ENCODE results near the gene FAM47E.

The FAM47E gene

GRCh38 chr4:76251441-76252270, at the start of gene FAM47E:
Gene FAM47E, plus strand, starts transcription at chr4:76251721. Its CDS starts 26 bp downstream, at chr4:76251747.
- in situ Hi-C loops (cut with MboI; ENCODE audit: low sequenced_read_pairs) = no loop called here

GRCh38 chr4:76203541-76203940, 48.0 kb upstream of the FAM47E start:
- in situ Hi-C loops (cut with MboI; ENCODE audit: low sequenced_read_pairs) = no loop called here

GRCh38 chr4:76204936-76205335, 46.6 kb upstream of the FAM47E start:
- in situ Hi-C loops (cut with MboI; ENCODE audit: low sequenced_read_pairs) = no loop called here

- in situ Hi-C loops (cut with MboI; ENCODE audit: low sequenced_read_pairs) = no loop called here
These were observed 46.0 kb upstream of the FAM47E start for GRCh38 chr4:76205476-76205875.

DNA sequence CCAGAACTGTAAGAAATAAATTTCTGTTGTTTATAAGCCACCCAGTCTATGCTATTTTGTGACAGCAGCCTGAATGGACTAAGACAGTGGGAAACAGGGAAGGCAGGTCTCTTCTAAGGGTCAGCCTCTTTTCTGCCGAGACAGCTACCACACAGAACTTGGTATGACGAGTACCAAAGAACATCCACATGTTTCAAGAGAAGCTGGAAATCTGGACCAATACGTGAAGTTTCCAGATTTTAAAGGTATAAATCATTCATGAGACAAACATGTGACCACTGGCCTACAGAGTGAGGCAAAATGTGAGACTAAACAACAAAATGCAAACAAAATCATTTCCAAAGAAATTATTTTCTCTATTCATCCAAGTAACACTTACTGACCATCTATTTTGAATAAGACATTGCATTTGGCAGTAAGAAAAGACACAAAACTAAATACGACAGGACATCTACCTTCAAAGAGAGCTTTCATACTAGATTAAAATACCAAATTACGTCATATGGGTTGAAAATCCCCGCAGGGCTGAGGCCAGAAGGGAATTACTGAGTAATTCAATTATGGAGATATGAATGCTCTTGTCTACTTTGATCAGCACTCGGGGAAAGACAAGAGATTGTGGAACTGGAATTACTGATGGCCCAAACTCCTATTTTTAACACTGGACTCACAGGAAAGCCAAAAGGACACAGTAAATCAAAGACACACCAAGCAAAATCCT, 45.1 kb upstream of the FAM47E start:
- in situ Hi-C loops (cut with MboI; ENCODE audit: low sequenced_read_pairs) = no loop called here

- in situ Hi-C loops (cut with MboI; ENCODE audit: low sequenced_read_pairs) = no loop called here
These were observed 44.0 kb upstream of the FAM47E start for GRCh38 chr4:76207549-76207948.

- in situ Hi-C loops (cut with MboI; ENCODE audit: low sequenced_read_pairs) = no loop called here
These were observed 43.3 kb upstream of the FAM47E start for GRCh38 chr4:76208005-76208765.

- in situ Hi-C loops (cut with MboI; ENCODE audit: low sequenced_read_pairs) = no loop called here
These were observed 41.6 kb upstream of the FAM47E start for GRCh38 chr4:76209881-76210280.

GRCh38 chr4:76210452-76210851, 41.1 kb upstream of the FAM47E start:
- in situ Hi-C loops (cut with MboI; ENCODE audit: low sequenced_read_pairs) = no loop called here

DNA sequence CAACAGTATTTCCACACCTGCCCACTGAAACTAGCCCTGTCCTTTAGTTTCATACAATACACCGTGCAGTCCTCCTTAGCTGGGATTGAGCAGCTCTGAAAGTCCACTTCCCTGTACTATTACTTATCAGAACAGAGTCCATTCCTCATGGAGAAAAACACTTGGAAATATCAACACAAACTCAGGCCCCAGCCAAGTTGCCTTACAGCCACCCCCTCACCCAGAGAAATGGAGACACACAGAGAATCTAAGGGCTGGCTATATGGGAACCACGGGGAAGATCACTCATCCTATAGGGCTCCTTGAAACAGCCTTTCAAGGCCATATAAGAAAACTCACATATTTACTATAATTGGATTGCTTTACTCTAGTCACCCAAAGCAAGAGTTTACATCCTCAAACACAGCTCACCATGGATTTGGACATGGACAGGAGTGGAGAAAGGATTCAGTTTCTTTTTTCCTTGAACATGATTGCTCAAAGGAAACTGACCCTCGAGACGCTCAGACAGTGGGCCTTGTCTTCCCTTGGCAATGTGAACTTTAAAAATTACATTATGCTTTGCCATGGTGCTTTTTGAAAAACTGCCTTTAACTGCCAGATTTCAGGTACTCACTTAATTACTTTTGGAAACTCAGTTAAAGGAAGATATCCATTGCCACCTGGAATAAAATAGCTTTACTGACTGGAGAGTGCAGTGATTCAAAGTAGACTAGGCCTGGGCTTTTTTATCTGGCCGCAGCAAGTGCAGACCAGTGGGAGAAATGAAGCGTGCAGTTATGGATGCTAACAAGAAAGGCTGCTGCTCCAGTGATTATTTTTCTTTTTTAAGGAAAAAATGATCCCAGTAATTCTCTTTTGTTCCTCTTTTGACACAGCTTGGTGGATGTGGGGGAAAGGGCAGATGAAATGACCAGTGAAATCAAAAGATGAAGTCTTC, 39.5 kb upstream of the FAM47E start:
- in situ Hi-C loops (cut with MboI; ENCODE audit: low sequenced_read_pairs) = no loop called here

- in situ Hi-C loops (cut with MboI; ENCODE audit: low sequenced_read_pairs) = no loop called here
These were observed 38.6 kb upstream of the FAM47E start for GRCh38 chr4:76212851-76213414.

DNA sequence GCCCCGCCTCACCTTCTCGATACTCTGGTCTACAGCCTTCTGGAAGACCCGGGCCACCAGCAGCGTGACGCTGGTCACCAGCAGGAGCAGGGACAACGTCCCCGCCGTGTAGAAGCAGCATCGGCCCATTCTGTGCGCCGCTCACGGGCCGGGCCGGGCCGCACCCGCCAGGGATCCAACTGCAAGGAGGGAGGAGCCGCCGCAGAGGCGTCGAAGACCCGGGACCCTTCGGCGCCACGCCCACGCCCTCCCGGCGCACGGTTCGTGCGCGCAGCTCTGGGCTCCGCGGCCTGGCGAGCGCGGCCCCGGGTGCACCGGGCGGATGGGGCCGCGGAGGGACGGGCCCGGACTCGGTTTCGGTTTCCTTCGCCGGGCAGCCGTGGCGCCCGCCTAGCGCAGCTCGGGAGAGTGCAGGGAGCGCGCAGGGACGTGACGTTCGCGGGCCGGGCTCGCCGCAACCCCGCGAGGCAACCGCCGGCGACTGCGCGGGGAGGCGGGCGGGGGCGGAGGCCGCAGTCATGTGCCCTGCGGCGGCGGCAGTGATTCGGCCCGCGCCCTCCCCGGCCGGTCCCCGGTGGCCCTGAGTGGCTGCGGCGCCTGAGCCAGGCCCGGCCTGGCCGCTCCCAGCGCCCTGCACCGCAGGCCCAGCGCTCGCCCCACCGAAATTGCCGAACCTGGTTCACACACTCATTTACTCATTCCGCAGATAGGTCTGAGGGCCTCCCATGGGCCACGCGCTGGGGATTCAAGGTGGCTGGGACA, 37.9 kb upstream of the FAM47E start, which contains the start of gene SCARB2:
Gene SCARB2 (minus strand): TSS at position 410 of the 762 bp plus-strand sequence. CDS start 281 bp downstream, at position 129.
- in situ Hi-C loops (cut with MboI; ENCODE audit: low sequenced_read_pairs) = no loop called here

GRCh38 chr4:76214177-76214675, 37.3 kb upstream of the FAM47E start:
- in situ Hi-C loops (cut with MboI; ENCODE audit: low sequenced_read_pairs) = no loop called here

DNA sequence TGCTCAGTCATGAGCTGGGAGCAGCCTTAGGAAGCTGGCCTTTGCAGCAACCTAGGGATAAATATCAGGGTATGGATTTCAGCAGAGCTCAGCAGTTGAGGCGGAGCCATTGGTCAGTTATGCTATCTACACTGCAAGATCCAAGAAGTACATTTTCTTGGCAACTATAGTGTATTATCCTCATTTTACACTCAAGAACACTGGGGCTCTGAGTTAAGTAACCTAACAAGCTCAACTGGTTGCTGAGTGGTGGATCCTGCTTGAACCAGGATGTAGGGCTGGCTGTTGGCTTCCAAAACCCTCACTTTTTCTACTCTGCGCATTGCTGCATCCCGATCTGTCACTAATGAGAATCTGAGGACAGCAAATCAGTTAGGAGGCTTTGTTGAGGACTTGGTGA, 36.4 kb upstream of the FAM47E start:
- in situ Hi-C loops (cut with MboI; ENCODE audit: low sequenced_read_pairs) = no loop called here

GRCh38 chr4:76216524-76216923, 35.0 kb upstream of the FAM47E start:
- in situ Hi-C loops (cut with MboI; ENCODE audit: low sequenced_read_pairs) = no loop called here

- in situ Hi-C loops (cut with MboI; ENCODE audit: low sequenced_read_pairs) = no loop called here
These were observed 34.3 kb upstream of the FAM47E start for GRCh38 chr4:76216975-76217814.

DNA sequence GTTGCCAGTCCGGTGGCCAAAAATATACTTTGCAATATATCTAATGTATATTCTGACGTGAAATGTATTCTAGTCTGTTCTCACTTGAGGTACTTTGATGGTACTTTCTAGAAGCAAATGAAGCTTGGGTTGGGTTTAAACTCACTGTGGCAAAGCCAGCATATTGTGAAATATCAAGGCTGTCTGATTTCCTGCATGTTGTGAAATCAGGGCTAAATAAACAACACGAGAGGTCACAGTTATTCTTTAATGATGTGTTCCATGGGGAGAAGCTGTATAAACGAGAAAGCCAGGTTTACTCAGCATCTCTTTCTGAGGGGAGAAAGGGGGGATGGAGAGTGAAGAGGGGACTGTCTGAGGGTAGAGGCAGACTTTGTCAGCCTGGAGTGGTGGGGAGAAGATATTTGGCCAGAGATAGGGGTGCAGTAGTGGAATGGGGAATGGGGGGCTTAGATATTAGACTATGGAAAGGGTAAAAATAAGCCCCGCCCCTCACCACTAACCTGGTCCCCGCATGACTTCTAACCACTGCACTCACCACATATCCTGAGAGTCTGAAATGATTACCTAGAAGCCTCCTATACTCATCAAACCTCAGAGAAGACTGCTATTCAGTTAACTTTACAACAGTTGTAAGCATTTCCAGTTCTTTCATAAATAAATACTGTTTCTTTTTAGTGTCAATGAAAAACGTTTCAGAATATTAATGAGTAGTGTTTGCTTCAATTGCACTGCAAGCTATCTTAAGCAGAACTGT, 32.0 kb upstream of the FAM47E start:
- in situ Hi-C loops (cut with MboI; ENCODE audit: low sequenced_read_pairs) = no loop called here
